ENCODE measurements around the gene ESR1. TPM values are rescaled to one million over a fixed set of nuclear protein-coding genes. Genes with fewer than 3 reads are reported as not detected.
"Not testable (repeated sequence)": the region's sequence is repeated elsewhere in the genome, so short reads cannot be mapped to it uniquely, and the experiment has no call there.

The ESR1 gene
- total RNA-seq, 2 experiments from 2014 or later = 0.06 TPM; not detected in 1

GRCh38 chr6:152136449-152136825, 329.0 kb downstream of the ESR1 start:
- CTCF ChIA-PET (ENCODE audit: unreplicated experiment) = no interaction called here
- Histone ChIP-seq H2AFZ (ENCODE audit: low read length) (no peak overlapping the region), H3K4me2 (ENCODE audit: low read length) (no peak overlapping the region), H3K27ac (ENCODE audit: low read depth, low read length, poor library complexity, severe bottlenecking) (no peak overlapping the region), H3K36me3 (ENCODE audit: insufficient read depth, low read length) (peaks cover 90% of the 10 kb centered on the region), H3K4me3 (ENCODE audit: low read depth, low read length, poor library complexity, severe bottlenecking) (no peak overlapping the region), H3K9me2 (ENCODE audit: insufficient read depth, low read length) (no peaks in the 10 kb centered on the region), H4K20me1 (ENCODE audit: insufficient read depth, low read length) (no peaks in the 10 kb centered on the region), H3K4me1 (ENCODE audit: insufficient read depth, low read length, poor library complexity, severe bottlenecking) (no peaks in the 10 kb centered on the region), H3K79me2 (ENCODE audit: insufficient read depth, low read depth, low read length) (no peaks in the 10 kb centered on the region), H3K9me3 (ENCODE audit: low read length) (no peaks in the 10 kb centered on the region)
- no peak for DNase-seq (ENCODE audit: low spot score)
- no TSS peak for BruUV-seq (replicated peaks)
- POLR2A ChIA-PET = interaction anchor here (1.2 kb wide), 1 partner anchor 8 kb away, joined by 4 read pairs; no protein-coding TSS in a partner anchor
- TF ChIP-seq, protein P1, sequence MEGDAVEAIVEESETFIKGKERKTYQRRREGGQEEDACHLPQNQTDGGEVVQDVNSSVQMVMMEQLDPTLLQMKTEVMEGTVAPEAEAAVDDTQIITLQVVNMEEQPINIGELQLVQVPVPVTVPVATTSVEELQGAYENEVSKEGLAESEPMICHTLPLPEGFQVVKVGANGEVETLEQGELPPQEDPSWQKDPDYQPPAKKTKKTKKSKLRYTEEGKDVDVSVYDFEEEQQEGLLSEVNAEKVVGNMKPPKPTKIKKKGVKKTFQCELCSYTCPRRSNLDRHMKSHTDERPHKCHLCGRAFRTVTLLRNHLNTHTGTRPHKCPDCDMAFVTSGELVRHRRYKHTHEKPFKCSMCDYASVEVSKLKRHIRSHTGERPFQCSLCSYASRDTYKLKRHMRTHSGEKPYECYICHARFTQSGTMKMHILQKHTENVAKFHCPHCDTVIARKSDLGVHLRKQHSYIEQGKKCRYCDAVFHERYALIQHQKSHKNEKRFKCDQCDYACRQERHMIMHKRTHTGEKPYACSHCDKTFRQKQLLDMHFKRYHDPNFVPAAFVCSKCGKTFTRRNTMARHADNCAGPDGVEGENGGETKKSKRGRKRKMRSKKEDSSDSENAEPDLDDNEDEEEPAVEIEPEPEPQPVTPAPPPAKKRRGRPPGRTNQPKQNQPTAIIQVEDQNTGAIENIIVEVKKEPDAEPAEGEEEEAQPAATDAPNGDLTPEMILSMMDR (conservative IDR thresholded peaks at IDR 0.05; ENCODE audit: low read length) = no peak
- no peak for TF ChIP-seq EZH2phosphoT487 (IDR thresholded peaks at IDR 0.05; ENCODE audit: borderline replicate concordance, low read depth, low read length)
- intact Hi-C loops (cut with micrococcal nuclease; ENCODE audit: unreplicated experiment) = no loop called here

GRCh38 chr6:152138344-152138743, 330.9 kb downstream of the ESR1 start:
- H3K4me3 ChIP-seq (ENCODE audit: low read depth, low read length, poor library complexity, severe bottlenecking); H3K4me1 ChIP-seq (ENCODE audit: insufficient read depth, low read length, poor library complexity, severe bottlenecking); H3K27ac ChIP-seq (ENCODE audit: low read depth, low read length, poor library complexity, severe bottlenecking); H4K20me1 ChIP-seq (ENCODE audit: insufficient read depth, low read length); H2AFZ ChIP-seq (ENCODE audit: low read length); DNase-seq (ENCODE audit: low spot score); H3K79me2 ChIP-seq (ENCODE audit: insufficient read depth, low read depth, low read length); H3K9me2 ChIP-seq (ENCODE audit: insufficient read depth, low read length); CTCF ChIA-PET (ENCODE audit: unreplicated experiment); H3K4me2 ChIP-seq (ENCODE audit: low read length); intact Hi-C loops (cut with micrococcal nuclease; ENCODE audit: unreplicated experiment); BruUV-seq (replicated peaks); H3K9me3 ChIP-seq (ENCODE audit: low read length): not testable (repeated sequence)
- POLR2A ChIA-PET = interaction anchor here (1.2 kb wide), 1 partner anchor 27 kb away, joined by 3 read pairs; no protein-coding TSS in a partner anchor
- H3K36me3 ChIP-seq (ENCODE audit: insufficient read depth, low read length) = peaks cover 82% of the 10 kb centered on the region

- BruUV-seq (replicated peaks) = no TSS peak
- POLR2A ChIA-PET = interaction anchor here (0.7 kb wide), 1 partner anchor 9 kb away, joined by 4 read pairs; no protein-coding TSS in a partner anchor
Observed at GRCh38 chr6:152142105-152142504, 334.6 kb downstream of the ESR1 start.

More at GRCh38 chr6:152142105-152142504, 334.6 kb downstream of the ESR1 start:
- Histone ChIP-seq H3K4me3 (ENCODE audit: low read depth, low read length, poor library complexity, severe bottlenecking) (no peak overlapping the region), H3K27ac (ENCODE audit: low read depth, low read length, poor library complexity, severe bottlenecking) (no peak overlapping the region), H3K9me3 (ENCODE audit: low read length) (no peaks in the 10 kb centered on the region), H2AFZ (ENCODE audit: low read length) (no peak overlapping the region), H3K36me3 (ENCODE audit: insufficient read depth, low read length) (peaks cover 72% of the 10 kb centered on the region), H3K4me1 (ENCODE audit: insufficient read depth, low read length, poor library complexity, severe bottlenecking) (no peaks in the 10 kb centered on the region), H3K4me2 (ENCODE audit: low read length) (no peak overlapping the region), H3K79me2 (ENCODE audit: insufficient read depth, low read depth, low read length) (no peaks in the 10 kb centered on the region), H4K20me1 (ENCODE audit: insufficient read depth, low read length) (no peaks in the 10 kb centered on the region), H3K9me2 (ENCODE audit: insufficient read depth, low read length) (no peaks in the 10 kb centered on the region)
- intact Hi-C loops (cut with micrococcal nuclease; ENCODE audit: unreplicated experiment) = no loop called here
- CTCF ChIA-PET (ENCODE audit: unreplicated experiment) = no interaction called here
- no peak for DNase-seq (ENCODE audit: low spot score)
- TF ChIP-seq, protein P1 (conservative IDR thresholded peaks at IDR 0.05; ENCODE audit: low read length) = no peak
- TF ChIP-seq EZH2phosphoT487 (IDR thresholded peaks at IDR 0.05; ENCODE audit: borderline replicate concordance, low read depth, low read length) = no peak
